ENCODE measurements around the gene ACTL10. TPM values are rescaled to one million over a fixed set of nuclear protein-coding genes. Genes with fewer than 3 reads are reported as not detected.

Gene ACTL10
- total RNA-seq, 1 donor from 2014 or later = 3.7 TPM

GRCh38 chr20:33711446-33711738 lies 44.6 kb downstream of the ACTL10 start:
- no peak for DNase-seq
- no peaks in the 10 kb centered on the region for H3K9me3 Mint-ChIP-seq
- no peak overlapping the region for H3K4me3 Mint-ChIP-seq
- H3K27me3 Mint-ChIP-seq = no peaks in the 10 kb centered on the region
- H3K36me3 Mint-ChIP-seq (ENCODE audit: low read depth) = peaks cover 39% of the 10 kb centered on the region
- intact Hi-C loops (cut with micrococcal nuclease) = no loop called here
- no peak overlapping the region for H3K27ac Mint-ChIP-seq
- H3K4me1 Mint-ChIP-seq = peaks cover 23% of the 10 kb centered on the region

- intact Hi-C loops (cut with micrococcal nuclease) = no loop called here
- no peak for DNase-seq
- Mint-ChIP-seq H3K36me3 (ENCODE audit: low read depth) (peaks cover 34% of the 10 kb centered on the region), H3K4me1 (peaks cover 32% of the 10 kb centered on the region), H3K9me3 (no peaks in the 10 kb centered on the region), H3K27ac (no peak overlapping the region), H3K4me3 (no peak overlapping the region), H3K27me3 (no peaks in the 10 kb centered on the region)
Observed at GRCh38 chr20:33713865-33714367, 47.2 kb downstream of the ACTL10 start.

GRCh38 chr20:33716498-33716897 lies 49.8 kb downstream of the ACTL10 start:
- intact Hi-C loops (cut with micrococcal nuclease) = no loop called here
- Mint-ChIP-seq H3K36me3 (ENCODE audit: low read depth) (peaks cover 20% of the 10 kb centered on the region), H3K27ac (no peak overlapping the region), H3K27me3 (no peaks in the 10 kb centered on the region), H3K9me3 (no peaks in the 10 kb centered on the region), H3K4me3 (no peak overlapping the region), H3K4me1 (peaks cover 23% of the 10 kb centered on the region)
- DNase-seq = no peak

Other genes starting within 250 kb of the ACTL10 start
- 0.91 and 1.0 TPM in 2 replicates for gene SNTA1, start 223.2 kb upstream of the ACTL10 start, total RNA-seq
- 12.9 TPM in 2 replicates for gene CBFA2T2, start 176.8 kb upstream of the ACTL10 start, total RNA-seq
- gene C20orf144, start 4.6 kb upstream of the ACTL10 start, total RNA-seq = 0.16 and 0.26 TPM in 2 replicates
- 29.0 and 30.0 TPM in 2 replicates for gene NECAB3, start 7.5 kb downstream of the ACTL10 start, total RNA-seq
- 77.2 and 78.3 TPM in 2 replicates for gene E2F1, start 19.4 kb downstream of the ACTL10 start, total RNA-seq
- 5.4 and 5.5 TPM in 2 replicates for gene PXMP4, start 53.4 kb downstream of the ACTL10 start, total RNA-seq
- 6.1 and 7.1 TPM in 2 replicates for gene ZNF341, start 65.1 kb downstream of the ACTL10 start, total RNA-seq
- 95.6 and 102 TPM in 2 replicates for gene CHMP4B, start 144.4 kb downstream of the ACTL10 start, total RNA-seq